ENCODE results near the gene SKAP1.
A peak's percentile ranks its signal among the peaks of the same experiment; 100 is the strongest.

The SKAP1 gene

DNA sequence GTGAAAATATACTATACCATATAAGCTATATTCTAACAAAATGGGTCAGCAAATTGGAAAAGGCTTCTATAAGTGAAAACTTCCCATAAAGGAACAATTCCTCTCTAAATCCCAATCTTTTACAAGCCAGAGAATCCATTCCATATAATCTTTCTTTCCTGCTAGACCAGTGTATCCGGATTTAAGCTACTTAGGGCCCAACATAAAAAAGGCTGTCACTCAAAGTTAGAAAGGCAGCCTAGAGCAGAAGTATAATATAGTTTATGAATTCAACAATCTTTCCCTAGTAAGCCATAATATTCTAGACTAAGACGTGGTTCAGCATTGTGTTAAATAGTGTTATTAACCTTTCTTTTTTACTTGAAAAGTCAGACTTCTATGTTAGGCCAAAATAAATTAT lies 93.0 kb downstream of the SKAP1 start:
- TF ChIP-seq POLR2AphosphoS5 (IDR thresholded peaks at IDR 0.05; ENCODE audit: borderline replicate concordance, low read depth, low read length) (no peak), FOXP2 (optimal IDR thresholded peaks at IDR 0.05; ENCODE audit: control extremely low read depth, extremely low read length, insufficient read depth) (no peak), EZH2 (IDR thresholded peaks at IDR 0.05) (no peak)
- no peak overlapping the region for H3K9ac ChIP-seq (ENCODE audit: insufficient read length)
- DNase-seq (ENCODE audit: low read depth, low spot score): no peak
- H3K27ac ChIP-seq: no peak overlapping the region
- H3K36me3 ChIP-seq (ENCODE audit: insufficient read depth, low read length): no peaks in the 10 kb centered on the region
- no peaks in the 10 kb centered on the region for H3K9me3 ChIP-seq (ENCODE audit: low read depth, low read length)
- H3K4me3 ChIP-seq: no peak overlapping the region

DNA sequence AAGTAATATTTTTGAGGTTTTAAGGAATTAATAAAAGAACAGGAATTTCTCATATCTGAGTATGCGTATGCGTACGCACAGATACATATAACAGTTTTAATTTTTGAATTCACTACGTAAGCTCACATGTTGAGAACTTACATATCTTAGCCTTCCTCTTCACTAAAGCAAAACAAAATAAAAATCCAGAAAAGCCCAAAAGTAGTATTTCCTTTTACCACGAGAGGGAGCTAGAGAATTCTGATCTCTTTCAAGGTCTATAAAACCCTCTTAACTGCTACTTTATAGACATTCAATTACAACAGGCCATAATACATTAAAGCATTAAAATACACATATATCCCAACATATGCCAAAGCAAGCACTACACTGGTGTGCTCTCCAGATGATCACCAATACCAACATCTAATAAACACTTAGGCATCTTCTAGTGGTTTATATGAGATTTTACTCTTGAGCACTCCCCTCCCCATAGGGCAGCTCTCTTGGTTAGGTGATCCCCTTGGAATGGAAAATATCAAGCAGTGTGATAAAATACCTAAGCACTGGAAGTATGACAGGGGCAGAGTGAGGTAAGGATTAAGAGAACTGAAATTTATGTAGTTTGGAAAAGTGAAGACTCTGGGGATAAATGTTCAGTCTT lies 94.0 kb downstream of the SKAP1 start:
- H3K9ac ChIP-seq (ENCODE audit: insufficient read length): no peak overlapping the region
- TF ChIP-seq FOXP2 (optimal IDR thresholded peaks at IDR 0.05; ENCODE audit: control extremely low read depth, extremely low read length, insufficient read depth) (no peak), POLR2AphosphoS5 (IDR thresholded peaks at IDR 0.05; ENCODE audit: borderline replicate concordance, low read depth, low read length) (no peak), EZH2 (IDR thresholded peaks at IDR 0.05) (no peak)
- no peaks in the 10 kb centered on the region for H3K9me3 ChIP-seq (ENCODE audit: low read depth, low read length)
- H3K36me3 ChIP-seq (ENCODE audit: insufficient read depth, low read length): no peaks in the 10 kb centered on the region
- peak; percentile 77 for DNase-seq (ENCODE audit: low read depth, low spot score)
- H3K4me3 ChIP-seq: no peak overlapping the region
- H3K27ac ChIP-seq: no peak overlapping the region

DNA sequence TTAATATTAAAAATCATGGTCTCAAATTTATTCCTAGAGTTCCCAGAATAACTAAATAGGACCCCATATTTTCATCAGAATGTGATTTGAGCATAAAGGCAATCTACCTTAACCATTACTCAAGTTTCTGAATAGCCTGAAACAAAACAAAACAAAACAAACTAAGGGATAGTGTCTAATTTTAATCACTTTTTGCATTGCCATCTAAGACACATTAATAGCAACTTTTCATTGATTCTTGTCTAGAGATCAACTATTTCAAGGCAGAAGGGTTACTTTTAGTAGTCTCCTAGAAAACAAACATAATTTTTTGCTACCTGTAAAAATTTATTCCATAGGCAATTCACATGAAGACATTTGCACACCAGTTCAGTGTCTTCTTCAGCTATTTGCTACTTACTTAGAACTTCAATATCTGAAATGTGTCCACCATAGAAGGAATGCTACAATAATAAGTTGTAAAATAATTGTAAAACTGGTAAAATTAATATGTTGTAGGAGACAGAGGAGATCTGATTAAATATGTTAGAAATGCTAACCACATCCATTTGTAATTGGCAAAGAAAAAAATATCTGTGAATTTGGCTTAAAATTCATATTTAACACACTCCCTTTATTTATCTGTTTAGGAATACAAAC lies 94.7 kb downstream of the SKAP1 start:
- no peak for DNase-seq (ENCODE audit: low read depth, low spot score)
- H3K9ac ChIP-seq (ENCODE audit: insufficient read length): no peak overlapping the region

DNA sequence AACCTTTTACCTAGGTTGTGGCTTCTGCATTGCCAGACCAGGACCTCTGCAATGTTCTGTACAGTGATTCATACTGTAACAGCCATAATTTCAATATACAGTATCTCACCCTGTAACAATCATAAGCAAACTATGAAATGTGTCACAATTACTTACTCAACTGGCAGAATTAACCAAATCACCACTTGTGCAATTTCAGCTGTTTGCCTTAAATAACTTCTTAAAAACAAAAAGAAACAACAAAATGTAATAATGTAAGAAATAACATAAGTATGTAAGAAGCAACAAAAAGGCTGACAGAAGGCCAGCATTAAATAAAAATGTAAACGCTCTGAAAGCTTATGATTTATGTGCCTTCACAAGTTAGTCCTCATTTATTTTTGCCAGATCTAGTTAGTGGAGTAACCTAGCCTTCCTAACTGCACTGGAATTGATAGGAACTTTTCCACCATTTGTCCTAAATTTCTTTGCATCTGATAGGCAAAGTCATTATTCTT lies 96.9 kb downstream of the SKAP1 start:
- DNase-seq (ENCODE audit: low read depth, low spot score): no peak
- no peak overlapping the region for H3K9ac ChIP-seq (ENCODE audit: insufficient read length)

More for the DNA sequence above, 94.7 kb downstream of the SKAP1 start:
- no peak overlapping the region for H3K27ac ChIP-seq
- TF ChIP-seq EZH2 (IDR thresholded peaks at IDR 0.05) (no peak), FOXP2 (optimal IDR thresholded peaks at IDR 0.05; ENCODE audit: control extremely low read depth, extremely low read length, insufficient read depth) (no peak), POLR2AphosphoS5 (IDR thresholded peaks at IDR 0.05; ENCODE audit: borderline replicate concordance, low read depth, low read length) (no peak)
- H3K4me3 ChIP-seq: no peak overlapping the region
- no peaks in the 10 kb centered on the region for H3K36me3 ChIP-seq (ENCODE audit: insufficient read depth, low read length)
- no peaks in the 10 kb centered on the region for H3K9me3 ChIP-seq (ENCODE audit: low read depth, low read length)

DNA sequence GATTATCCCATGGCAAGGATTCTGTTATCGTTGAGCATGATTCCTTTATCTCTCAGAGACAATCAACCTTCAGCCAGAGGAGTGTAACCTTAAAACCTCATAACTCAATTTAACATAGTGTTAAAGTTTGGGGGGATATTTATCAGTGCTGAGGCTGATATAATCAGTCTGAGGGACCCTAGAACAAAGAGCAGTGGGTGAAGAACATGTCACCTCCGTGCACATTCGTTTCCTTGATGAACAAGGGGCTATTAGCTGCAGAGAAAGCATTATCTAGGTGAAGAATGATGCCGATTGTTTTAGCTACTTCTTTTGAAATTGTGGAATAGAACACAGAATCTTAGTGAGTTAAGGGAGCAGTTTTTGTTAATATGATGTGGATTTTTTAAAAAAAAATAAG lies 99.1 kb downstream of the SKAP1 start:
- Histone ChIP-seq H3K27ac (no peak overlapping the region), H3K9ac (ENCODE audit: insufficient read length) (no peak overlapping the region), H3K4me3 (no peak overlapping the region), H3K36me3 (ENCODE audit: insufficient read depth, low read length) (no peaks in the 10 kb centered on the region), H3K9me3 (ENCODE audit: low read depth, low read length) (no peaks in the 10 kb centered on the region)
- TF ChIP-seq EZH2 (IDR thresholded peaks at IDR 0.05): no peak
- DNase-seq (ENCODE audit: low read depth, low spot score): no peak

More for the DNA sequence above, 96.9 kb downstream of the SKAP1 start:
- TF ChIP-seq FOXP2 (optimal IDR thresholded peaks at IDR 0.05; ENCODE audit: control extremely low read depth, extremely low read length, insufficient read depth): no peak
- TF ChIP-seq POLR2AphosphoS5 (IDR thresholded peaks at IDR 0.05; ENCODE audit: borderline replicate concordance, low read depth, low read length): no peak
- no peak for TF ChIP-seq EZH2 (IDR thresholded peaks at IDR 0.05)
- Histone ChIP-seq H3K9me3 (ENCODE audit: low read depth, low read length) (no peaks in the 10 kb centered on the region), H3K36me3 (ENCODE audit: insufficient read depth, low read length) (no peaks in the 10 kb centered on the region), H3K4me3 (no peak overlapping the region), H3K27ac (no peak overlapping the region)

DNA sequence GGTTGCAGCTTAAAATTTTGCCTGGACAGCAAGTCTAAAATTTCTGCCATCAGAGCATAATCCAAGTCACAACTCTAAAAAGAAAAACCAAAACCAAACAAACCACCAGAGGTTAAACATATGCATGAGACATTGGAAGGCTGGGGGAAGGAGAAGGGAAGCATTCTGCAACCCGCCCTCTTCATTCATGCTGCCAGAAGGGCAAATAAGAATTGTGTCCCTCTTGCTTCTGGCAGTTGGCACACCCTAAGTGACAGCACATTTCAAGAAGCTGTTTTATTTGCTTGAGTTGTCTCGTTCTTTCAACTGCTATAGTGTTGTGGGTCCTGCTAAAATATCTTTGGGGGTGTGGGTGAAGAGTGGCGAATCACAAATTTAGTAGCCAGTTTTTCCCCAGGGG lies 99.6 kb downstream of the SKAP1 start:
- Histone ChIP-seq H3K9me3 (ENCODE audit: low read depth, low read length) (no peaks in the 10 kb centered on the region), H3K9ac (ENCODE audit: insufficient read length) (no peak overlapping the region), H3K27ac (no peak overlapping the region), H3K36me3 (ENCODE audit: insufficient read depth, low read length) (no peaks in the 10 kb centered on the region), H3K4me3 (no peak overlapping the region)
- DNase-seq (ENCODE audit: low read depth, low spot score): no peak
- no peak for TF ChIP-seq EZH2 (IDR thresholded peaks at IDR 0.05)
- TF ChIP-seq FOXP2 (optimal IDR thresholded peaks at IDR 0.05; ENCODE audit: control extremely low read depth, extremely low read length, insufficient read depth): no peak
- no peak for TF ChIP-seq POLR2AphosphoS5 (IDR thresholded peaks at IDR 0.05; ENCODE audit: borderline replicate concordance, low read depth, low read length)

DNA sequence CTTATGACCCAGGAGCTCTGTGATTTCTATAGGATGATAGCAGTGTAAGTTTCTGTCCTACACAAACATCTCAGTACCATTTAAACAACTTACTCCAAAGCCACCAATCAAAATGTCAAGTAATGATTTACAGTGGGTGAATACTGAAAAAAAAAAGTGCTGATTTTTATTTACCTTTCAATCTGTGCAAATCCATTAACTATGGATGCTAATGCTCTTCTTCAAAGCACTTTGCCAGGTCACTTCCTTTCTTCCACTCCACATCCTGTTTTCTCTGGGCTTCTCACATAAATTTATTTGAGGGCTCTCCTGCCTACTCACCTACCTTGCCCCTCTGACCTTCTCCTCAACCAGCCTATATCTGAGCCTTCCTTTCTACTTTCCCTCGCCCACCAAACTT lies 101.6 kb downstream of the SKAP1 start:
- no peaks in the 10 kb centered on the region for H3K36me3 ChIP-seq (ENCODE audit: insufficient read depth, low read length)
- DNase-seq (ENCODE audit: low read depth, low spot score): no peak
- H3K9ac ChIP-seq (ENCODE audit: insufficient read length): no peak overlapping the region
- H3K4me3 ChIP-seq: no peak overlapping the region
- H3K27ac ChIP-seq: no peak overlapping the region
- TF ChIP-seq FOXP2 (optimal IDR thresholded peaks at IDR 0.05; ENCODE audit: control extremely low read depth, extremely low read length, insufficient read depth): no peak
- TF ChIP-seq EZH2 (IDR thresholded peaks at IDR 0.05): no peak
- TF ChIP-seq POLR2AphosphoS5 (IDR thresholded peaks at IDR 0.05; ENCODE audit: borderline replicate concordance, low read depth, low read length): no peak
- H3K9me3 ChIP-seq (ENCODE audit: low read depth, low read length): no peaks in the 10 kb centered on the region

DNA sequence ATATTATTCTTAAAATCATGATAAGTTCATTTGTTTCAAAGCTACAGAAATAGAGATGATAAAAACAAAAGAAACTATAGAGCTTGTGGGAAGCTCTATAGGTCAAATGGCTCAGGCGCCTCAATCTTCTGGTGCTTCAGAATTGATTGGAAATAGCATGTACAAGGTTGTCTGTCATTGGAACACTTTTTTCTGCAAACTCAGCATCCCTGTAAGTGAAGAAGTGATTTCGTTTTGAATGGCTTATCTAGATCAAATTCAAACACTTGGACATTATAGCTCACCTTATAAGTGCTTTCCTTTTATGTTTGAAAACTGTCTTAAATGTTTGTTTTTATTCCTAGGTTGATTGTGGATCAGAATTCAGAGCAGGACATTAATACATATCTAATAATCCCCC lies 103.7 kb downstream of the SKAP1 start:
- Histone ChIP-seq H3K4me3 (no peak overlapping the region), H3K9me3 (ENCODE audit: low read depth, low read length) (no peaks in the 10 kb centered on the region), H3K27ac (no peak overlapping the region), H3K36me3 (ENCODE audit: insufficient read depth, low read length) (no peaks in the 10 kb centered on the region), H3K9ac (ENCODE audit: insufficient read length) (no peak overlapping the region)
- no peak for TF ChIP-seq FOXP2 (optimal IDR thresholded peaks at IDR 0.05; ENCODE audit: control extremely low read depth, extremely low read length, insufficient read depth)
- no peak for DNase-seq (ENCODE audit: low read depth, low spot score)

DNA sequence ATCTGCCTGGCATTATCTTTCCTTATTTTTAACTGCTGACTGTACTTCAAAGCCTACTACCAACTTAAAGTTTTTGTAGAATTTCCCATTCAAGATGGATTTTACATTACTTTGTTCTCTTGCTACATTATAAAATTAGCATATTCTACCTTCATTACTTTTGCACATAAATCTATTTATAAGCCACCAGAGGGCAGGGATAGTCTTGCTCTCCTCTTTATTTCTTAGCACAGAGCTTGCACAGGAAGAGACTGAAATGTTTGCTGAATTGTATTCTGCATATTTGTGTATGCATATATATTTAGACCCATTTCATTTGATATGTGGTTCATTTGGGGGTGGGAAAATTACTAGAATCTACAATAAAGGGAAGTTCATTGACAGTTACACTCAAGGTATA lies 108.0 kb downstream of the SKAP1 start:
- Histone ChIP-seq H3K9ac (ENCODE audit: insufficient read length) (no peak overlapping the region), H3K4me3 (no peak overlapping the region), H3K36me3 (ENCODE audit: insufficient read depth, low read length) (no peaks in the 10 kb centered on the region), H3K9me3 (ENCODE audit: low read depth, low read length) (no peaks in the 10 kb centered on the region), H3K27ac (no peak overlapping the region)
- no peak for TF ChIP-seq EZH2 (IDR thresholded peaks at IDR 0.05)
- TF ChIP-seq FOXP2 (optimal IDR thresholded peaks at IDR 0.05; ENCODE audit: control extremely low read depth, extremely low read length, insufficient read depth): no peak
- no peak for DNase-seq (ENCODE audit: low read depth, low spot score)

All from SK-N-MC (cell line).